Mesothelial cell of epicardium (in vitro differentiated cells): ENCODE results near the gene POLR3K. TPM values are rescaled to one million over a fixed set of nuclear protein-coding genes. Genes with fewer than 3 reads are reported as not detected.

Experiments used
- DNase-seq, 2 experiments: peaks; one replicate each; pipeline ENCODE4 v3.0.0; 2021; ENCODE audit warnings: low spot score in 2 of 2; ENCODE audit not compliant: unreplicated experiment in 2 of 2
- H3K27ac Mint-ChIP-seq: 2 replicates; pipeline ENCODE4 v1.8.0; 2021; ENCODE audit warnings: mixed read lengths
- H3K27me3 Mint-ChIP-seq: 2 replicates; pipeline ENCODE4 v1.8.0; 2021; ENCODE audit warnings: low read depth, mixed read lengths
- H3K36me3 Mint-ChIP-seq: 2 replicates; pipeline ENCODE4 v1.8.0; 2021; ENCODE audit warnings: mixed read lengths
- H3K4me1 Mint-ChIP-seq: 2 replicates; pipeline ENCODE4 v1.8.0; 2021; ENCODE audit warnings: mixed read lengths
- H3K4me3 Mint-ChIP-seq: 2 replicates; pipeline ENCODE4 v1.8.0; 2021; ENCODE audit warnings: mild to moderate bottlenecking, moderate library complexity, mixed read lengths
- H3K9me3 Mint-ChIP-seq: 2 replicates; pipeline ENCODE4 v1.8.0; 2021; ENCODE audit warnings: mixed read lengths
- total RNA-seq: library from RNA; stranded (reverse); gene quantifications from 3 replicates; pipeline ENCODE4 v1.2.1, GENCODE V29; 2021
- TF ChIP-seq, protein P1 (sequence below): fragments of 200-600 bp; sonication (generic); IDR thresholded peaks from one replicate; pipeline ENCODE4 v1.5.0; 2021; ENCODE audit warnings: antibody characterized with exemption; ENCODE audit not compliant: unreplicated experiment

Gene POLR3K
- total RNA-seq, 1 donor from 2014 or later: 9.1 TPM

DNA sequence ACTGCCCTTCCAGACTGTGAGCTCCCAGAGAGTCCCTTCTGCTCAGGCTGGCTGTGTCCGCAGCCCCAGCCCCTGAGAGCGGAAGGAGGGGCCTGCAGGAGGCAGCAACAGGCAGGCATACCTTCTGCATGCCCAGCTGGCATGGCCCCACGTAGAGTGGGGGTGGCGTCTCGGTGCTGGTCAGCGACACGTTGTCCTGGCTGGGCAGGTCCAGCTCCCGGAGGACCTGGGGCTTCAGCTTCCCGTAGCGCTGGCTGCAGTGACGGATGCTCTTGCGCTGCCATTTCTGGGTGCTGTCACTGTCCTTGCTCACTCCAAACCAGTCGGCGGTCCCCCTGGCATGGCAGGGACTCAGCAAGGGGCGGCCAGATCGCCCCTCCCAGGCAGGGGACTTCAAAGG lies 10.1 kb upstream of the POLR3K start:
- peaks cover 13% of the 10 kb centered on the region for H3K36me3 Mint-ChIP-seq
- no peak overlapping the region for H3K4me3 Mint-ChIP-seq
- H3K27ac Mint-ChIP-seq: no peak overlapping the region
- peaks cover 33% of the 10 kb centered on the region for H3K4me1 Mint-ChIP-seq
- no peak for DNase-seq
- no peaks in the 10 kb centered on the region for H3K9me3 Mint-ChIP-seq
- TF ChIP-seq, protein P1, sequence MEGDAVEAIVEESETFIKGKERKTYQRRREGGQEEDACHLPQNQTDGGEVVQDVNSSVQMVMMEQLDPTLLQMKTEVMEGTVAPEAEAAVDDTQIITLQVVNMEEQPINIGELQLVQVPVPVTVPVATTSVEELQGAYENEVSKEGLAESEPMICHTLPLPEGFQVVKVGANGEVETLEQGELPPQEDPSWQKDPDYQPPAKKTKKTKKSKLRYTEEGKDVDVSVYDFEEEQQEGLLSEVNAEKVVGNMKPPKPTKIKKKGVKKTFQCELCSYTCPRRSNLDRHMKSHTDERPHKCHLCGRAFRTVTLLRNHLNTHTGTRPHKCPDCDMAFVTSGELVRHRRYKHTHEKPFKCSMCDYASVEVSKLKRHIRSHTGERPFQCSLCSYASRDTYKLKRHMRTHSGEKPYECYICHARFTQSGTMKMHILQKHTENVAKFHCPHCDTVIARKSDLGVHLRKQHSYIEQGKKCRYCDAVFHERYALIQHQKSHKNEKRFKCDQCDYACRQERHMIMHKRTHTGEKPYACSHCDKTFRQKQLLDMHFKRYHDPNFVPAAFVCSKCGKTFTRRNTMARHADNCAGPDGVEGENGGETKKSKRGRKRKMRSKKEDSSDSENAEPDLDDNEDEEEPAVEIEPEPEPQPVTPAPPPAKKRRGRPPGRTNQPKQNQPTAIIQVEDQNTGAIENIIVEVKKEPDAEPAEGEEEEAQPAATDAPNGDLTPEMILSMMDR: no peak
- no peaks in the 10 kb centered on the region for H3K27me3 Mint-ChIP-seq

DNA sequence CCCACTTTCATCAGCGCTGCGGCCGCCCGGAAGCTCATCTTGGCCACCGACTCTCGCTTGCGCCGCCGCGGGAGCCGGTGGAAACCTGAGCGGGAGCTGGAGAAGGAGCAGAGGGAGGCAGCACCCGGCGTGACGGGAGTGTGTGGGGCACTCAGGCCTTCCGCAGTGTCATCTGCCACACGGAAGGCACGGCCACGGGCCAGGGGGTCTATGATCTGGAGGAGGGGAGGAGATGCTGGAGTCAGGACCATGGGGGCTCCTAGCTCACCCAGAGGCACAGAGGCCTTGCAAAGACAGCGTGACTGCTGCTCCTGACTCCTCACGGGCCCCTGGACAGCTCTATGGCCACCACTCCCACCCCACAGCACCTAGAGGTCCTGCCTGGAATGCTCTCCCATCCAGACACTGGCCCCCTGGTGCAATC lies 9.6 kb upstream of the POLR3K start:
- no peaks in the 10 kb centered on the region for H3K27me3 Mint-ChIP-seq

DNA sequence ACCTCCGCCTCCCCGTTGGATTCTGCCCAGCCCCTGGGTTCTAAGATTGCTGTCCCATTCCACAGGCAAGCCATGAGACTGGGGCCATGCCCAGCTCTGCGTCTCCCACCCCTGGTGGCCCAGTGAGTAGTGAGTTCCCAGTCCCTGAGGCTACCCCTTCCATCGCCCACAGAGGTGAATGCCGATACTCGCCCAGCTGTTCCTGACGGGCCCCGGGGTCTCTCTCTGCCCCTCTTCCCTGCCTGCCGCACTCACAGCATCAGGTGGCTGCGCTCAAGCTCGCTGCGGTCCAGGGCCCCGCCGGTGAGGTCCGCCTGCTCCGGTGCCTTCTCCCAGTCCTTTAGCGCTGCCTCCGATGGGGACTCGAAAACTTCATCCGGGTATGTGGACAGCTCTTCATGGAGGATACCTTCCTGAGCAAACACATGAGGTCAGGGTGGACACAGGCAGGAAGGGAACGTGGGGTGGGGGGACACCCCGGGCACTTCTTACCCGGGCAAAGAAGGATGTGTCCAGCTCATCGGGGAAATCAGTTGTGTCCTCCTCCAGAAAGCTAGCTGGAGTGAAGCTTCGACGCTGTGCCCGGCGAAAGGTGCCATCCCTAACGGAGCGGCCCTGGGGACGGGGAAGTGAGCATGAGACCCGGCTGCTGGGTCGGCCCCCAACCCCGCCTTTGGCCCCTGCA lies 9.0 kb upstream of the POLR3K start:
- Mint-ChIP-seq H3K36me3 (peaks cover 15% of the 10 kb centered on the region), H3K9me3 (no peaks in the 10 kb centered on the region), H3K4me3 (no peak overlapping the region), H3K27me3 (no peaks in the 10 kb centered on the region), H3K27ac (no peak overlapping the region), H3K4me1 (peaks cover 25% of the 10 kb centered on the region)
- no peak for DNase-seq
- TF ChIP-seq, protein P1: no peak

More for the DNA sequence above, 9.6 kb upstream of the POLR3K start:
- peaks cover 30% of the 10 kb centered on the region for H3K4me1 Mint-ChIP-seq
- no peaks in the 10 kb centered on the region for H3K9me3 Mint-ChIP-seq
- H3K27ac Mint-ChIP-seq: no peak overlapping the region
- no peak for DNase-seq
- TF ChIP-seq, protein P1: no peak
- no peak overlapping the region for H3K4me3 Mint-ChIP-seq
- peaks cover 15% of the 10 kb centered on the region for H3K36me3 Mint-ChIP-seq

DNA sequence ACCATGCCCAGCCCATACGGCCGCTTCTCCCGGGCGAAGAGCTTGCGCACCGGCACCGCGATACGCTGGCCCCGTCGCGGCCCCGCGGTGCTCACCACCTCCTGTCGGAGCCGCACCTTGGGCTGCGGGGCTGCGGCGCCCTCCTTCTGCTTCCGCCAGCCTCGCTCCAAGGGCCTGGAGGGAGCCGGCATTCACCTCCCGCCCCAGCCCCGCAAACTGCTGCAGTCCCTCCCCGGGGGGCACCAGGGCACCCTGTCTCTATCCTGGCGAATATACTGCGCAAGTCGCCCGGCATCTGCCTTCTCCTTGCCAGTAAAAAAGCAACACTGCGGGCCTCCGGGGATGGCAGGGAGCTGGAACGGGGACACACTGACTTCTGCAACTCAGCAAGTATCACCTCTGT lies 8.5 kb upstream of the POLR3K start:
- Mint-ChIP-seq H3K27ac (no peak overlapping the region), H3K4me3 (no peak overlapping the region), H3K27me3 (no peaks in the 10 kb centered on the region), H3K4me1 (peaks cover 20% of the 10 kb centered on the region), H3K36me3 (peaks cover 15% of the 10 kb centered on the region), H3K9me3 (no peaks in the 10 kb centered on the region)
- TF ChIP-seq, protein P1: no peak
- DNase-seq: no peak

DNA sequence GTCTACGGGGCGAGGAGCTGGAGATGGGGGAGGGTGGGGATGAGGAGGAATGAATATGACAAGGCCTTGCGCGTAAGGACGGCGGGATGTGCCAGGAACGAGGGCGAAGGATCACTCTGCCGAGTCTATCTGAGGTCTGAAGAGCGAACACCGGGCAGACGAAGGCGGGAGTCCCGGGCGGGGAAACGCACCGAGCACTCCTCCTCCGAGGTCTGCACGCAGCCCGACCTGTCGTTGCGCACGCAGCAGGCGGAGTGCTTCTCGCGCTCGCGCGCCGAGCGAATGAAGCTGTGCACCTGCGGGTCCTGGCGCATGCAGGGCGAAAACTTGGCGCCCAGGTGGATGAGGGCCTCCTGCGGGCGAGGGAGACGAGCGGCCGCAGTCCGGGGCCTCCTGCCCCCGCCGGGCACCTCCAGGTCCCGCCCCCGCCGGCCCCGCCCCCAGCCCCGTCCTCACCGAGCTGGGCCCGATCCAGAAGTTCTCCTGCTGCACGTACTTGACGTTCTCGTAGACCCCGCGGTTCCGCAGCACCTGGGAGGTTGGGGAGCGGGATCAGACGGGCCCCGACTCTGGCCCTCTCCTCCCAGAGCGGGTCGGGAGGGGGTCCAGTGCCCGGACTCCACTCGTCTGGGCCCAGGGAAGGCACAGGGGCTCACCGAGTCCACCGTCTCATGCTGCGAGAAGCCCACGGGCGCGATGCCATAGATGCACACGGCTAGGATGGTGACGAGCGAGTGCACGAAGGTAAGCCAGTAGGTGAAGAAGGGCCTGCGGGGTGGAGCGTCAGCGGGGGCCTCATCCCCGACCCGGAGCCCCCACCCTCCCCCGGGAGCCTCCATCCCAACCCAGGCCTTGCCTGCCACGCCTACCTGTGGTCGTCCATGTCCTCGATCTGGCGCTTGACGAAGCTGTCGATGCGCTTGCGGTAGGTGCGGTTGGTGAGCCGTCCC lies 7.8 kb upstream of the POLR3K start:
- H3K27me3 Mint-ChIP-seq: no peaks in the 10 kb centered on the region
- no peak overlapping the region for H3K27ac Mint-ChIP-seq
- peaks cover 20% of the 10 kb centered on the region for H3K4me1 Mint-ChIP-seq
- DNase-seq: no peak
- no peaks in the 10 kb centered on the region for H3K9me3 Mint-ChIP-seq
- no peak overlapping the region for H3K4me3 Mint-ChIP-seq
- TF ChIP-seq, protein P1: no peak
- peaks cover 15% of the 10 kb centered on the region for H3K36me3 Mint-ChIP-seq
